ENCODE results near the gene BACE2. TPM values are rescaled to one million over a fixed set of nuclear protein-coding genes. Genes with fewer than 3 reads are reported as not detected.

Gene BACE2
- total and polyA plus RNA-seq, 2 of the 13 experiments (the other 11 are each of a cell fraction or from before 2014, with no cell fraction given) = 0.07 to 0.11 TPM

DNA sequence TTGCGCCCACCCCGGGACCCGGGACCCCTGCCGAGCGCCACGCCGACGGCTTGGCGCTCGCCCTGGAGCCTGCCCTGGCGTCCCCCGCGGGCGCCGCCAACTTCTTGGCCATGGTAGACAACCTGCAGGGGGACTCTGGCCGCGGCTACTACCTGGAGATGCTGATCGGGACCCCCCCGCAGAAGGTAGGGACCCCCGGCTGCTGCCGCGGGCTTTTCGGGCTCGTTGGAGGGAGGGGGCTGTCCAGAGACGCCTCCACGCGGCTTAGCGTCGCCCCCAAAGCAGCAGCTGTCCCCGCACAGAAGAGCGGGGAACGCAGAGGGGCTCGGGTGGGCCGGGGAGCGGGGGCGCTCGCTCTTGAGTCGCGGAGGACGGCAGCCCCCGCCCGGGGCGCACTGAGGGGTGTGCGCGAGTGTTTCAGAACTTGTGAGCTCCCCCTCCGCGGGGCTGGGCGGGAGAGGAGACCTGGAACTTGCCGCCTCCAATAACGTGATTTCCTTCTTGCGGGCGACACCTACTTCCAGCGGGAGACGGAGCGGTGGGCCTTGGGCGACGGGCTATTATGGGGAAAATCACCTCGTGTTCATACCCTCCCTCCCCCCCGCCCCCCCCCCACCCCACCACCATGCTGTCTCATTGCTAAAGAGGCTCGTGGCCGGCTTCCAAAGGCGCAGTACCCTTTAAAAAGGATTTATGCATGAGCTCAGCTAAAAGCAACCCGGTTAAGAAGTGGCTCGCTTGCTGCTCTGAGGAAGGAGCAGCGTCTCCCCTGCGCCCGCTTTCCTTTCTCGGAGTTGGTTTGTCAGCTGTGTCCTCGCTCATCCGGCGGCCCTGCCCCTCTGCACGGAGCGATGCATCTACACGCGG is 664 bp downstream of the BACE2 start:
- ChIA-PET CTCF (ENCODE audit: low intra/inter-chr PET ratio, low total read pairs) (no interaction called here), POLR2A (no interaction called here)
- Histone ChIP-seq H3K79me2 (ENCODE audit: insufficient read depth, low read length) (no peaks in the 10 kb centered on the region), H3K36me3 (replicated peaks in 1 of 2; ENCODE audit: control insufficient read depth in 1 of 2, insufficient read depth in 2 of 2, low read length in 2 of 2) (no peaks in the 10 kb centered on the region), H3K27ac (ENCODE audit: extremely low read length, insufficient read depth, low read length) (no peak overlapping the region), H3K9me3 (ENCODE audit: low read length) (no peaks in the 10 kb centered on the region), H3K4me3 (replicated peaks in 1 of 3; ENCODE audit: insufficient read depth in 1 of 3, low read depth in 2 of 3, low read length in 3 of 3) (peak overlapping the region in 2 of 3 experiments; percentile 30 to 44; a peak in 2 of 6 replicates), H3K27me3 (ENCODE audit: control insufficient read depth in 1 of 2, insufficient read depth in 2 of 2, low read length in 2 of 2) (peaks cover 6 to 52% of the 10 kb centered on the region in 2 experiments; a peak in 4 of 5 replicates), H4K20me1 (ENCODE audit: insufficient read depth, low read length) (no peaks in the 10 kb centered on the region), H3K9ac (ENCODE audit: insufficient read depth, low read depth, low read length) (no peak overlapping the region), H3K4me1 (ENCODE audit: insufficient read depth, low read length) (no peaks in the 10 kb centered on the region), H2AFZ (ENCODE audit: low read length) (no peak overlapping the region), H3K4me2 (ENCODE audit: low read depth, low read length) (peak overlapping the region; percentile 65)
- in situ Hi-C loops (cut with HindIII; ENCODE audit: extremely low pct_ligation_motif_present, low pct_unique_long_range_greater_than_20kb) (no loop called here), intact Hi-C loops (cut with micrococcal nuclease; ENCODE audit: unreplicated experiment) (no loop called here)
- no peak for FAIRE-seq
- BruUV-seq (replicated peaks) = no TSS peak
- TF ChIP-seq EZH2 (conservative IDR thresholded peaks at IDR 0.05; ENCODE audit: low read depth, low read length) (peak; percentile 64; the same call in 1 of the 2 replicates), ZMYM3 (CRISPR knock-in tag; IDR thresholded peaks at IDR 0.05) (no peak)
- WGBS (ENCODE audit: low lambda C conversion rate) = 17% methylated on average over 16 of the region's 75 CpGs
- no peak for ATAC-seq
- DNase-seq (ENCODE audit: low spot score) = no peak

GRCh38 chr21:41169258-41169576 is 1.3 kb downstream of the BACE2 start:
- Histone ChIP-seq H3K36me3 (replicated peaks in 1 of 2; ENCODE audit: control insufficient read depth in 1 of 2, insufficient read depth in 2 of 2, low read length in 2 of 2) (no peaks in the 10 kb centered on the region), H3K4me3 (replicated peaks in 1 of 3; ENCODE audit: insufficient read depth in 1 of 3, low read depth in 2 of 3, low read length in 3 of 3) (no peak overlapping the region), H2AFZ (ENCODE audit: low read length) (no peak overlapping the region), H3K27me3 (ENCODE audit: control insufficient read depth in 1 of 2, insufficient read depth in 2 of 2, low read length in 2 of 2) (peaks cover 6 to 52% of the 10 kb centered on the region in 2 experiments; a peak in 4 of 5 replicates), H3K4me1 (ENCODE audit: insufficient read depth, low read length) (no peaks in the 10 kb centered on the region), H4K20me1 (ENCODE audit: insufficient read depth, low read length) (no peaks in the 10 kb centered on the region), H3K4me2 (ENCODE audit: low read depth, low read length) (0 out of 2 replicates have a peak overlapping the region, but pooled peaks have one; percentile 18), H3K9me3 (ENCODE audit: low read length) (no peaks in the 10 kb centered on the region), H3K9ac (ENCODE audit: insufficient read depth, low read depth, low read length) (no peak overlapping the region), H3K79me2 (ENCODE audit: insufficient read depth, low read length) (no peaks in the 10 kb centered on the region), H3K27ac (ENCODE audit: extremely low read length, insufficient read depth, low read length) (no peak overlapping the region)
- no peak for FAIRE-seq
- no TSS peak for BruUV-seq (replicated peaks)
- intact Hi-C loops (cut with micrococcal nuclease; ENCODE audit: unreplicated experiment) = no loop called here
- WGBS (ENCODE audit: low lambda C conversion rate) = 11% methylated on average over 3 of the region's 3 CpGs
- CTCF ChIA-PET (ENCODE audit: low intra/inter-chr PET ratio, low total read pairs) = no interaction called here
- POLR2A ChIA-PET = no interaction called here
- in situ Hi-C loops (cut with HindIII; ENCODE audit: extremely low pct_ligation_motif_present, low pct_unique_long_range_greater_than_20kb) = no loop called here
- ATAC-seq = no peak
- DNase-seq (ENCODE audit: low spot score) = no peak
- TF ChIP-seq ZNF263 (CRISPR knock-in tag; IDR thresholded peaks at IDR 0.05) (no peak), ZNF879 (CRISPR knock-in tag; IDR thresholded peaks at IDR 0.05) (no peak), FOXC1 (CRISPR knock-in tag; IDR thresholded peaks at IDR 0.05; ENCODE audit: borderline replicate concordance) (no peak), MXI1 (IDR thresholded peaks at IDR 0.05; ENCODE audit: borderline replicate concordance, low read depth, low read length) (no peak), CBFB (CRISPR knock-in tag; IDR thresholded peaks at IDR 0.05) (no peak), SIX4 (CRISPR knock-in tag; IDR thresholded peaks at IDR 0.05) (no peak), ZNF180 (CRISPR knock-in tag; IDR thresholded peaks at IDR 0.05; ENCODE audit: borderline replicate concordance, low read depth) (no peak), MIXL1 (CRISPR knock-in tag; IDR thresholded peaks at IDR 0.05) (no peak), RFX1 (IDR thresholded peaks at IDR 0.05) (no peak)
- TF ChIP-seq, protein P1, sequence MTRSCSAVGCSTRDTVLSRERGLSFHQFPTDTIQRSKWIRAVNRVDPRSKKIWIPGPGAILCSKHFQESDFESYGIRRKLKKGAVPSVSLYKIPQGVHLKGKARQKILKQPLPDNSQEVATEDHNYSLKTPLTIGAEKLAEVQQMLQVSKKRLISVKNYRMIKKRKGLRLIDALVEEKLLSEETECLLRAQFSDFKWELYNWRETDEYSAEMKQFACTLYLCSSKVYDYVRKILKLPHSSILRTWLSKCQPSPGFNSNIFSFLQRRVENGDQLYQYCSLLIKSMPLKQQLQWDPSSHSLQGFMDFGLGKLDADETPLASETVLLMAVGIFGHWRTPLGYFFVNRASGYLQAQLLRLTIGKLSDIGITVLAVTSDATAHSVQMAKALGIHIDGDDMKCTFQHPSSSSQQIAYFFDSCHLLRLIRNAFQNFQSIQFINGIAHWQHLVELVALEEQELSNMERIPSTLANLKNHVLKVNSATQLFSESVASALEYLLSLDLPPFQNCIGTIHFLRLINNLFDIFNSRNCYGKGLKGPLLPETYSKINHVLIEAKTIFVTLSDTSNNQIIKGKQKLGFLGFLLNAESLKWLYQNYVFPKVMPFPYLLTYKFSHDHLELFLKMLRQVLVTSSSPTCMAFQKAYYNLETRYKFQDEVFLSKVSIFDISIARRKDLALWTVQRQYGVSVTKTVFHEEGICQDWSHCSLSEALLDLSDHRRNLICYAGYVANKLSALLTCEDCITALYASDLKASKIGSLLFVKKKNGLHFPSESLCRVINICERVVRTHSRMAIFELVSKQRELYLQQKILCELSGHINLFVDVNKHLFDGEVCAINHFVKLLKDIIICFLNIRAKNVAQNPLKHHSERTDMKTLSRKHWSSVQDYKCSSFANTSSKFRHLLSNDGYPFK (CRISPR knock-in tag; IDR thresholded peaks at IDR 0.05; ENCODE audit: borderline replicate concordance) = no peak
- TF ChIP-seq, protein P2, sequence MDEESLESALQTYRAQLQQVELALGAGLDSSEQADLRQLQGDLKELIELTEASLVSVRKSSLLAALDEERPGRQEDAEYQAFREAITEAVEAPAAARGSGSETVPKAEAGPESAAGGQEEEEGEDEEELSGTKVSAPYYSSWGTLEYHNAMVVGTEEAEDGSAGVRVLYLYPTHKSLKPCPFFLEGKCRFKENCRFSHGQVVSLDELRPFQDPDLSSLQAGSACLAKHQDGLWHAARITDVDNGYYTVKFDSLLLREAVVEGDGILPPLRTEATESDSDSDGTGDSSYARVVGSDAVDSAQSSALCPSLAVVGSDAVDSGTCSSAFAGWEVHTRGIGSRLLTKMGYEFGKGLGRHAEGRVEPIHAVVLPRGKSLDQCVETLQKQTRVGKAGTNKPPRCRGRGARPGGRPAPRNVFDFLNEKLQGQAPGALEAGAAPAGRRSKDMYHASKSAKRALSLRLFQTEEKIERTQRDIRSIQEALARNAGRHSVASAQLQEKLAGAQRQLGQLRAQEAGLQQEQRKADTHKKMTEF (CRISPR knock-in tag; IDR thresholded peaks at IDR 0.05) = no peak
- TF ChIP-seq, protein P3, sequence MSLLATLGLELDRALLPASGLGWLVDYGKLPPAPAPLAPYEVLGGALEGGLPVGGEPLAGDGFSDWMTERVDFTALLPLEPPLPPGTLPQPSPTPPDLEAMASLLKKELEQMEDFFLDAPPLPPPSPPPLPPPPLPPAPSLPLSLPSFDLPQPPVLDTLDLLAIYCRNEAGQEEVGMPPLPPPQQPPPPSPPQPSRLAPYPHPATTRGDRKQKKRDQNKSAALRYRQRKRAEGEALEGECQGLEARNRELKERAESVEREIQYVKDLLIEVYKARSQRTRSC (CRISPR knock-in tag; IDR thresholded peaks at IDR 0.05; ENCODE audit: low read depth) = no peak
